MM.1S (cell line): ENCODE data around the gene LYL1.

Experiments used
- EZH2 ChIP-seq: fragments of 300-600 bp; sonication (generic); optimal IDR thresholded peaks from 2 replicates; pipeline ENCODE3; 2017; ENCODE audit warnings: low read depth, mild to moderate bottlenecking, antibody characterized with exemption, low read length, mixed read lengths
- TF ChIP-seq, protein P1 (sequence below): fragments of 300-600 bp; sonication (generic); IDR thresholded peaks from 2 replicates; pipeline ENCODE4 v1.5.1; 2016; ENCODE audit warnings: antibody characterized with exemption, low read length, mixed read lengths

DNA sequence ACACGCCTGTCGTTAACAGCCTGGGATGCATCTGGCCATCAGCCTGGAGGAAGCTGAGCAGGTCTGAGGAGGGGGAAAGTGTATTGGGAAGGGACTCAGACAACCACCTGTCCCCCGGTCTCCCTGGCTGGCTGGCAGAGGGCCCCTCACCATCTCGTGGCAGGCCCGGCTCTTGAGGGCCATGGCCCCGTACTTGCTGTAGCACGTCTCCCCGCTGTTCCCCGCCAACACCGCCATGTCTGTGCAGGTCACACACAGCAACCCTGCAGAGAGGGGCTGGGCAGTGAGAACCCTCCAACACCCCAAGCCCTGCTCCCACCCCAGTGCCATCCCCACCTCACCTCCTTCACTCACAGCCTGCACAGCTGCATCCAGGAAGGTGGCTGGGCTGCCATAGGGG lies 9.9 kb upstream of the LYL1 start:
- no peak for TF ChIP-seq EZH2
- TF ChIP-seq, protein P1, sequence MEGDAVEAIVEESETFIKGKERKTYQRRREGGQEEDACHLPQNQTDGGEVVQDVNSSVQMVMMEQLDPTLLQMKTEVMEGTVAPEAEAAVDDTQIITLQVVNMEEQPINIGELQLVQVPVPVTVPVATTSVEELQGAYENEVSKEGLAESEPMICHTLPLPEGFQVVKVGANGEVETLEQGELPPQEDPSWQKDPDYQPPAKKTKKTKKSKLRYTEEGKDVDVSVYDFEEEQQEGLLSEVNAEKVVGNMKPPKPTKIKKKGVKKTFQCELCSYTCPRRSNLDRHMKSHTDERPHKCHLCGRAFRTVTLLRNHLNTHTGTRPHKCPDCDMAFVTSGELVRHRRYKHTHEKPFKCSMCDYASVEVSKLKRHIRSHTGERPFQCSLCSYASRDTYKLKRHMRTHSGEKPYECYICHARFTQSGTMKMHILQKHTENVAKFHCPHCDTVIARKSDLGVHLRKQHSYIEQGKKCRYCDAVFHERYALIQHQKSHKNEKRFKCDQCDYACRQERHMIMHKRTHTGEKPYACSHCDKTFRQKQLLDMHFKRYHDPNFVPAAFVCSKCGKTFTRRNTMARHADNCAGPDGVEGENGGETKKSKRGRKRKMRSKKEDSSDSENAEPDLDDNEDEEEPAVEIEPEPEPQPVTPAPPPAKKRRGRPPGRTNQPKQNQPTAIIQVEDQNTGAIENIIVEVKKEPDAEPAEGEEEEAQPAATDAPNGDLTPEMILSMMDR, result no peak
